Endothelial cell (in vitro differentiated cells): ENCODE data around the gene PDHB. TPM values are rescaled to one million over a fixed set of nuclear protein-coding genes. Genes with fewer than 3 reads are reported as not detected.

Source experiments
- DNase-seq: peaks from one replicate; pipeline ENCODE4 v3.0.0; 2021; ENCODE audit warnings: low spot score
- H3K27ac Mint-ChIP-seq: one replicate; pipeline ENCODE4 v1.8.0; 2021; ENCODE audit warnings: mixed read lengths, inconsistent platforms; ENCODE audit not compliant: unreplicated experiment
- H3K27me3 Mint-ChIP-seq: one replicate; pipeline ENCODE4 v1.8.0; 2021; ENCODE audit warnings: mild to moderate bottlenecking, moderate library complexity, mixed read lengths, inconsistent platforms; ENCODE audit not compliant: unreplicated experiment
- H3K36me3 Mint-ChIP-seq: one replicate; pipeline ENCODE4 v1.8.0; 2021; ENCODE audit warnings: mild to moderate bottlenecking, low read depth, mixed read lengths, inconsistent platforms; ENCODE audit not compliant: unreplicated experiment
- H3K4me1 Mint-ChIP-seq: one replicate; pipeline ENCODE4 v1.8.0; 2021; ENCODE audit warnings: mild to moderate bottlenecking, mixed read lengths, inconsistent platforms; ENCODE audit not compliant: unreplicated experiment
- H3K4me3 Mint-ChIP-seq: one replicate; pipeline ENCODE4 v1.8.0; 2021; ENCODE audit warnings: mild to moderate bottlenecking, mixed read lengths, inconsistent platforms; ENCODE audit not compliant: unreplicated experiment
- H3K9me3 Mint-ChIP-seq: one replicate; pipeline ENCODE4 v1.8.0; 2021; ENCODE audit warnings: mixed read lengths, inconsistent platforms; ENCODE audit not compliant: unreplicated experiment
- total RNA-seq: library from RNA; stranded (reverse); fragmentation: NEBNext Ultra II Directional; extraction: Animal tissue kit (Norgen Biotek cat#: 25700); gene quantifications from one replicate; pipeline ENCODE4 v1.2.1, GENCODE V29; 2021; ENCODE audit not compliant: unreplicated experiment
- TF ChIP-seq, protein P1 (sequence below): fragments of 200-600 bp; sonication (generic); IDR thresholded peaks from one replicate; pipeline ENCODE4 v1.5.0; 2021; ENCODE audit warnings: antibody characterized with exemption; ENCODE audit not compliant: unreplicated experiment

PDHB gene
- total RNA-seq, 1 donor from 2014 or later = 72.8 TPM

- H3K27me3 Mint-ChIP-seq = no peaks in the 10 kb centered on the region
- peaks cover 9% of the 10 kb centered on the region for H3K4me1 Mint-ChIP-seq
- no peak overlapping the region for H3K27ac Mint-ChIP-seq
- H3K4me3 Mint-ChIP-seq = no peak overlapping the region
- DNase-seq = no peak
- TF ChIP-seq, protein P1, sequence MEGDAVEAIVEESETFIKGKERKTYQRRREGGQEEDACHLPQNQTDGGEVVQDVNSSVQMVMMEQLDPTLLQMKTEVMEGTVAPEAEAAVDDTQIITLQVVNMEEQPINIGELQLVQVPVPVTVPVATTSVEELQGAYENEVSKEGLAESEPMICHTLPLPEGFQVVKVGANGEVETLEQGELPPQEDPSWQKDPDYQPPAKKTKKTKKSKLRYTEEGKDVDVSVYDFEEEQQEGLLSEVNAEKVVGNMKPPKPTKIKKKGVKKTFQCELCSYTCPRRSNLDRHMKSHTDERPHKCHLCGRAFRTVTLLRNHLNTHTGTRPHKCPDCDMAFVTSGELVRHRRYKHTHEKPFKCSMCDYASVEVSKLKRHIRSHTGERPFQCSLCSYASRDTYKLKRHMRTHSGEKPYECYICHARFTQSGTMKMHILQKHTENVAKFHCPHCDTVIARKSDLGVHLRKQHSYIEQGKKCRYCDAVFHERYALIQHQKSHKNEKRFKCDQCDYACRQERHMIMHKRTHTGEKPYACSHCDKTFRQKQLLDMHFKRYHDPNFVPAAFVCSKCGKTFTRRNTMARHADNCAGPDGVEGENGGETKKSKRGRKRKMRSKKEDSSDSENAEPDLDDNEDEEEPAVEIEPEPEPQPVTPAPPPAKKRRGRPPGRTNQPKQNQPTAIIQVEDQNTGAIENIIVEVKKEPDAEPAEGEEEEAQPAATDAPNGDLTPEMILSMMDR = no peak
- peaks cover 21% of the 10 kb centered on the region for H3K36me3 Mint-ChIP-seq
- H3K9me3 Mint-ChIP-seq = no peaks in the 10 kb centered on the region
Measured at GRCh38 chr3:58398669-58399333, 34.8 kb downstream of the PDHB start.

DNA sequence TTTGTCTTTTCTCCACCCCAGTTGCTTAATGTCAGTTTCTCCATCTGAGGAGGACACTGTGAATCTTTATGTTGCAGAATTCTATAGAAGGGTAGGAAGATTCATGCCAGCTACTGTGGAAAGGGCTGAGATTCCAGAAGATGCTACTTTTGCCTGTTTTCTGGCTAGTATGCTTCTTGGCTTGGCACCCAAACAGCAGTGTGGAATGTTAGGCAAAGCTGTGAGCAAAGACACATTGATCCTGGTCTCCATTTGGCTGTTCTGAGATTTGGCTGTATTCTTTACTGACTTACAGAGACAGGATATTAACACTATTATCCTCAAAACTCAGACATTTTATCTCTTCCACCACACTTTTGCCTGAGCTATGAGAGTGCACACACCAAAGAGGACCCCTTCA lies 39.3 kb downstream of the PDHB start:
- no peak for DNase-seq
- H3K4me1 Mint-ChIP-seq = peaks cover 13% of the 10 kb centered on the region
- no peak overlapping the region for H3K4me3 Mint-ChIP-seq
- TF ChIP-seq, protein P1 = no peak
- H3K9me3 Mint-ChIP-seq = no peaks in the 10 kb centered on the region
- no peak overlapping the region for H3K27ac Mint-ChIP-seq
- H3K27me3 Mint-ChIP-seq = no peaks in the 10 kb centered on the region
- peaks cover 18% of the 10 kb centered on the region for H3K36me3 Mint-ChIP-seq

DNA sequence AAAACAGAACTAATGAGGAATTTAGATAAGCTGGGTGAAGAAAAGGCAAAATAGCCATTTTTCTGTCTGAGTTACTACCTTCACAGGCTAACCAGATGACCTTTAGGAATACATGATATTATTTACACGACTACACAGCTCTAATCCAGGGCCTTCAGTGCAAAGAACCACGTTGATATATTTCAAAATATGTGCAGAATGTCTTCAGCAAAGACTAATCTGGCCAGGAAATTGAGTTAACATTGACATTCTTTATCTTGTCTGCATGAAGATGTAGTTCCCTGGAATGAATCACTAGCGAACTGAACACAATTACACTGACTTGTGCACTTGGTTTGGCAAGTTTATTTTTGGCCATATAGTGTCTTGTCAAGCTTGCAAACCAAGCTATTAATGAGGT lies 41.5 kb downstream of the PDHB start:
- Mint-ChIP-seq H3K4me1 (peaks cover 33% of the 10 kb centered on the region), H3K4me3 (no peak overlapping the region), H3K36me3 (peaks cover 5% of the 10 kb centered on the region), H3K27me3 (peaks cover 3% of the 10 kb centered on the region), H3K9me3 (no peaks in the 10 kb centered on the region), H3K27ac (no peak overlapping the region)
- TF ChIP-seq, protein P1 = no peak
- DNase-seq = no peak

GRCh38 chr3:58391156-58391865 lies 42.3 kb downstream of the PDHB start:
- Mint-ChIP-seq H3K36me3 (peaks cover 5% of the 10 kb centered on the region), H3K4me3 (no peak overlapping the region), H3K27me3 (peaks cover 6% of the 10 kb centered on the region), H3K9me3 (no peaks in the 10 kb centered on the region), H3K27ac (no peak overlapping the region), H3K4me1 (peaks cover 42% of the 10 kb centered on the region)
- DNase-seq = no peak
- TF ChIP-seq, protein P1 = no peak

DNA sequence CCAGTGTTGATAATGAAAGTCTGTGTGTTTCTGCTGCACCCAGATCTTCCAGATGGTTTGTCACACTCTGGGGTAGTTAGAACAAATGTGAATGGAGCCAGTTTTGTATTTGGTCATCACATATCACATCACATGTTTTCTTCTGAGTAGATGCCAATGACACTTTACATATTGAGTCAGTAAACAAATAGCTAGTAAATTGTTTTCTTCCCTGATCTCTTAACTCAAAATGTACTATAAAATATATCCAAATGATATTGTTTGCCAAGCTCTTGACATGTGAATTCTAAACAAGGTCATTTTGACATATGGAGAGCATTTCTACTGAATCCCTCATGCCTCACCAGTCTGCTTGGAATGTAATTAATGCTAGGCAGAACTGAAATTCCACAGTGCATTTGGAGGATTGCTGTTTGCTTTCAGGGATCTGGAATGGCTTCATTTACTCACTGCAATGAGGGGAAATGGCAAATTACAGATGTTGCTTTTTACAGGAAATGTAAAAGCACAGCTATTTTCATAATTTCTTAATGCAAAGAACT lies 45.0 kb downstream of the PDHB start:
- H3K9me3 Mint-ChIP-seq = no peaks in the 10 kb centered on the region
- peaks cover 11% of the 10 kb centered on the region for H3K36me3 Mint-ChIP-seq
- TF ChIP-seq, protein P1 = no peak
- DNase-seq = no peak
- H3K4me1 Mint-ChIP-seq = peaks cover 48% of the 10 kb centered on the region
- H3K4me3 Mint-ChIP-seq = no peak overlapping the region
- H3K27ac Mint-ChIP-seq = peak overlapping the region; percentile 91
- peaks cover 6% of the 10 kb centered on the region for H3K27me3 Mint-ChIP-seq
